ENCODE results near the gene ICE2. TPM values are rescaled to one million over a fixed set of nuclear protein-coding genes. Genes with fewer than 3 reads are reported as not detected.

Gene ICE2
- total RNA-seq, 1 experiment from 2014 or later, result 28.5 TPM

DNA sequence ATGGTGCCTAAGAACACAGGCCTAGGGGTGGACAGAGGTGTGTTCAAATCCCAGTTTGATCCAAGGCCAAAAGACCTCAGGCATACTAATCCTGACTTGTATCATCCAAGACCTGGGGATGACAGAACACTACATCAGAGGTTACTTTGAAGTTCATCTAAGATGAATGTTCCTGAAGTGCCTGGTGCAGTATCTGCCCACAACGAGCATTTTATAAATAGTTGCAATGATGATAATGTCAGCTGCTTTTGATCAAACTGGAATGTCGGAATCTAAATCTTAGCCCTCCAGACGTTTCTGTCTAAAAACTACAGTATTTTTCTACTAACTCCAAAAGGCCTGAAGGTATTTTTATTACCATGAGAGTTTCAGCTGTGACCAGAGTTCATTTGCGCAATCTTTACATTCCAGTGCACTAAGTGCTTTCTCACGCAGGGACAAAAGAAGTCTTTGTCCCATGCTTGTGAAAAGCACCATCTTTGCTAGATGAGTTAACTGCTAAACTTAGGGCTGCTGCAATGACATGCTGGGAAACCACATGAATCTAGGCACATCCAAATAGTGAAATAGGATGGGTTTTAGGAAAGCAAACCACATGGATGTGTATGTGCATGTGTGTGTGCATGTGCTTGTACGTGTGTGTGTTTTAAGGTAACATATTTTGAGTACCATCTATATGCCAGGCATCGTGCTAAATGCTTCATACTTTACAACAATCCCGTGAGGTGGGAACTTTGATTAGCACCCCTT is 99.2 kb downstream of the ICE2 start:
- H3K4me1 ChIP-seq (replicated peaks), result peaks cover 98% of the 10 kb centered on the region
- peak; percentile 79 to 95 for DNase-seq (ENCODE audit: low read depth in 1 of 2, low spot score in 2 of 2)
- no peaks in the 10 kb centered on the region for H3K9me3 ChIP-seq (replicated peaks)
- peak overlapping the region; percentile 95 for H3K27ac ChIP-seq
- H3K27me3 ChIP-seq (replicated peaks), result no peaks in the 10 kb centered on the region
- peaks cover 93% of the 10 kb centered on the region for H3K36me3 ChIP-seq
- H3K4me3 ChIP-seq, result no peak overlapping the region

DNA sequence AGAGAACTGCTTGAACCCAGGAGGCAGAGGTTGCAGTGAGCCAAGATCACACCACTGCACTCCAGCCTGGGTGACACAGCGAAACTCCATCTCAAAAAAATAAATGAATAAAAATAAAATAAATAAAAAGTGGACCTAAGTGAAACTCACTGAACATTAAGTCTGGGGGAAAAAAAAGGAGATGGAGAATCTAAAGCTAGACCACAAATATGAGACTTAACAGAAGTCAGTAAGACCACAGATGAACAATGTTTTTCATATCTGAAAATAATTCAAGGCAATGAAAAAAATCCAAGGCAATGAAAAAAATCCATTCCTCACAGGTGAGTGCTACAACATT is 99.8 kb downstream of the ICE2 start:
- H3K4me3 ChIP-seq, result no peak overlapping the region
- no peak for DNase-seq (ENCODE audit: low read depth in 1 of 2, low spot score in 2 of 2)
- no peaks in the 10 kb centered on the region for H3K9me3 ChIP-seq (replicated peaks)
- peaks cover 97% of the 10 kb centered on the region for H3K4me1 ChIP-seq (replicated peaks)
- peaks cover 91% of the 10 kb centered on the region for H3K36me3 ChIP-seq
- H3K27me3 ChIP-seq (replicated peaks), result no peaks in the 10 kb centered on the region
- H3K27ac ChIP-seq, result peak overlapping the region; percentile 95

DNA sequence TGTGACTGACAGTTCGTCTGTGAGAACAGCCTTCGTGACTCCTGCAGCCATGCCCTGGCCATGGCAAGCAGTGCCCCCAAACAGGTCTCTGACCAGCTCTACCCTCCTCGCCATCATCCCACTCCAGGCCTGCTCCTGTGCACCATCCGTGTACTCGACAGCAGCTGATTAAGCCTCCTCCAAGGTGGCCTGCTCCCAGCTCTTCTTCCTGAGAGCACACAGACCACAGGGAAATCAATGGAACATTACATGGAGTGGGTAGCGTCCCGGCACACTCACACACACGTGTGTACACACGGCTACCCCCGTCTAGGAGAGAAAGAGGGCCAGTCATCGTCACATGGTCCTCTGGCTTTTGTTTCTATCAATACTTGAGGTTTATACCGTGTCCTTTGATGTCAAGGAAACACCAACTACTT is 102.3 kb downstream of the ICE2 start:
- Histone ChIP-seq H3K36me3 (peaks cover 88% of the 10 kb centered on the region), H3K4me1 (replicated peaks) (peaks cover 97% of the 10 kb centered on the region), H3K4me3 (no peak overlapping the region), H3K27me3 (replicated peaks) (no peaks in the 10 kb centered on the region), H3K9me3 (replicated peaks) (no peaks in the 10 kb centered on the region), H3K27ac (peak overlapping the region; percentile 41)
- DNase-seq (ENCODE audit: low read depth in 1 of 2, low spot score in 2 of 2), result peak in 1 of 2 experiments; percentile 56

DNA sequence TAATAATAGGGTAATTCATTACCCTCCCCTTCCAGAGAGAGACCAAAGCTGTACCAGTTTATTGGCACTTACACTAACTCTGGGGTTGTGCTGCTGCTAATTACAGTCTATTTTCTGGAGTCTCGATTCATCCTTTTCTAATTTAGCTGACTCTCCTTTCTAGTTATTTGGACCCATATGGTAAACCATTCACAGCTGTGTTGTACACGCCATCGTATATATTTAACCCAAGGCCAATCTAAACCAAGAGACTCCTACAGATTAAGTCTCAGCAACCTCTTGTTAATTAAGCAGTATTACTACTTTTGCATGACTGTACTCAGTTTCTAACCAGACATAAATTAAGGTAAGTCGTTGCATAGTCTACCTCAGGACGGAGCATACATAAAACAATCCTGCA is 103.6 kb downstream of the ICE2 start:
- H3K36me3 ChIP-seq, result peaks cover 83% of the 10 kb centered on the region
- no peaks in the 10 kb centered on the region for H3K9me3 ChIP-seq (replicated peaks)
- H3K4me3 ChIP-seq, result no peak overlapping the region
- H3K27ac ChIP-seq, result peak overlapping the region; percentile 96
- H3K4me1 ChIP-seq (replicated peaks), result peaks cover 96% of the 10 kb centered on the region
- DNase-seq (ENCODE audit: low read depth in 1 of 2, low spot score in 2 of 2), result no peak
- no peaks in the 10 kb centered on the region for H3K27me3 ChIP-seq (replicated peaks)

DNA sequence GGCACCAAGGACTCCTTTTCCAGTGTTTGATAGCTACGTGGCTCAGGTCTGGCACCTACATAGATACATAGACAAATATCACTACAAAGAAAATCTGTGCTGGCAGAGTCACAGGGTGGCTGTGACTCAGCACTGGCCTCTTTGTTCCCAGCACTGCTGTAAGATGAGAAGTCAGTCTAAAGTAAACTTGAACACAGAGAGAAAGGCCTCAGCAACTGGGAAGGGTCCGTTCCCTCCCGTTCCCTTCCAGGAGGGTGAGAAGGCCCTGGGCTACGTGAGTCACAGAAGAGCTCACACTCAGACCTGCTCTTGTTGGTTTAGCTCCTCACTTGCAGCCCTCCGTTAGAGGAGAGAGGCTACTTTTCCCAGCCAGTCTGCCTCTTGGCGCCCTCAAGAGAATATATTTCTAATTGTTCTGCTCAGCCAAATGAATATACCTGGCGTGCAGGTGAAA is 104.3 kb downstream of the ICE2 start:
- H3K4me1 ChIP-seq (replicated peaks), result peaks cover 97% of the 10 kb centered on the region
- peaks cover 85% of the 10 kb centered on the region for H3K36me3 ChIP-seq
- peak; percentile 96 to 98 for DNase-seq (ENCODE audit: low read depth in 1 of 2, low spot score in 2 of 2)
- H3K9me3 ChIP-seq (replicated peaks), result no peaks in the 10 kb centered on the region
- H3K27ac ChIP-seq, result peak overlapping the region; percentile 96
- H3K4me3 ChIP-seq, result no peak overlapping the region
- H3K27me3 ChIP-seq (replicated peaks), result no peaks in the 10 kb centered on the region

DNA sequence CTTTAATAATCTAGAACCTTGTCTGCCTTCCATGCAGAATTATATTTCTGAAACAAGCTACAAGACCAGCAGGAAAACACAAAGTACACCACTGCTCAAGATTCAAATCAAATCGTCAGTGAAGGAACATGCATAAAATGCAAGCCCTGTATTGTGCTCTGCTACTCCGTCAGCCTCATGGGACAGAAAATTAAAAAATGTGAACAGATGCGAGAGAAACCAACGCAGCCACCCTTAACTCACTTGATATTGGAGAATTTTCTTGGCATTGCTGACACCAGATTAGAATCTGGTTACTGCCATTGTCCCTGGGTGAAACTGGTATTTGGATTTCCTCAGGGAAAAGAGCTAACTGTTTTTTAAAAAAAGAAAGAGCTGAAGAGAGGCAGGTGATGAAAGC is 104.7 kb downstream of the ICE2 start:
- peak overlapping the region; percentile 96 for H3K27ac ChIP-seq
- no peak for DNase-seq (ENCODE audit: low read depth in 1 of 2, low spot score in 2 of 2)
- H3K9me3 ChIP-seq (replicated peaks), result no peaks in the 10 kb centered on the region
- H3K36me3 ChIP-seq, result peaks cover 88% of the 10 kb centered on the region
- H3K4me1 ChIP-seq (replicated peaks), result peaks cover 97% of the 10 kb centered on the region
- H3K4me3 ChIP-seq, result no peak overlapping the region
- no peaks in the 10 kb centered on the region for H3K27me3 ChIP-seq (replicated peaks)

DNA sequence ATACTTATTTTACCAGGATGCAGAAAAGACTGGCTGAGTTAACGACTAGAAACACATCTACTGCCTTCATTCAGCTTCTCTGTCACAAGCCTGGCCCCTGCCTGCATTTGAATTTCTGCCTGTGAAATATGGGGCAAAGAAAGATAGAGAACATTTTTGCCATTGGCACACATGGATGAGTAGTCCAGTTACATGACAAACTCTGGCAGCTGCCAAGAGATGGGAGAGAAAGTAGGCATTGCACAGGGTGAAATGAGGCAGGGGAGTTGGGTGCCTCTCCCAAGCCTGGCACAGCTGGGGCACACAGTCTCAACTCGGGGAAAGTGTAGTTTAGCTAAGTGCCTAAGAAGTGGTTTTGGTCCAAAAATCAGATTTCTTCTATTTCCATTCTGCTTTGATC is 105.2 kb downstream of the ICE2 start:
- Histone ChIP-seq H3K36me3 (peaks cover 88% of the 10 kb centered on the region), H3K4me3 (no peak overlapping the region), H3K4me1 (replicated peaks) (peaks cover 97% of the 10 kb centered on the region), H3K27ac (peak overlapping the region; percentile 96), H3K9me3 (replicated peaks) (no peaks in the 10 kb centered on the region), H3K27me3 (replicated peaks) (no peaks in the 10 kb centered on the region)
- DNase-seq (ENCODE audit: low read depth in 1 of 2, low spot score in 2 of 2), result peak in 1 of 2 experiments; percentile 23

DNA sequence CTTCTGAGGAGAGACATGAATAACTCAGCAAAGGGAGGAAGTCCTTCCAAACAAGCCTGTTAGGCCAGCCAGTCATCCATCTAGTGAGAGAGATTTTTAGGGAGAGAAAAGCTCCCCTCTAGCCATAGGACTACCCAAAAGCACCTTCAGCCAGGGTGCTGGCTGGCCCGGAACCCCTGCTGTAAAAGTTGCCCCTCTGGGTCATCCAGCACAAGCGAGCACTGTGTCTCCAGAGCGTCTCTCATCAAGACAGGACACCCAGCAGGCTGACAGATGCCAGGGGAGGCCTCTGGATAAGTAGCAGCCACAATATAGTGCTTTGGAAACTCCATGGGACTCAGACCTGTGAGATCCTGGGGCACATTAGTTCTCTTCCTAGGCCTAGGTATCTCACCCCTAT is 105.6 kb downstream of the ICE2 start:
- Histone ChIP-seq H3K9me3 (replicated peaks) (no peaks in the 10 kb centered on the region), H3K27me3 (replicated peaks) (no peaks in the 10 kb centered on the region), H3K27ac (peak overlapping the region; percentile 96), H3K4me1 (replicated peaks) (peaks cover 97% of the 10 kb centered on the region), H3K36me3 (peaks cover 88% of the 10 kb centered on the region), H3K4me3 (no peak overlapping the region)
- peak in 1 of 2 experiments; percentile 37 for DNase-seq (ENCODE audit: low read depth in 1 of 2, low spot score in 2 of 2)

DNA sequence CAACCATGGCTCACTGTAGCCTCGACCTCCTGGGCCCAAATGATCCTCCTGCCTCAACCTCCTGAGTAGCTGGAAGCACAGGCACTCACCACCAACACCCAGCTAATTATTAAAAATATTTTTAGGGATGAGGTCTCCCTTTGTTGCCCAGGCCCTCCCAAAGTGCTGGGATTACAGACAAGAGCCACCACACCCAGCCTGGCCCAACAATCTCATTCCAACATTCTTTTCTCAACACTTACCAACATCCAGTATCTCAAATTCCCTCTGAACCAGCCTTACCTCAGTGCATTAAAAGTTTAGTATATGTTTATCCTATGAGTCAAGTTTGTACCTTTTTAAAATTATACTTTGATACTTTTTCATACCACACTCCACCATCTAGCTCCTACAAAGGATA is 106.2 kb downstream of the ICE2 start:
- Histone ChIP-seq H3K27me3 (replicated peaks) (no peaks in the 10 kb centered on the region), H3K4me3 (no peak overlapping the region), H3K4me1 (replicated peaks) (peaks cover 91% of the 10 kb centered on the region), H3K36me3 (peaks cover 84% of the 10 kb centered on the region), H3K9me3 (replicated peaks) (no peaks in the 10 kb centered on the region), H3K27ac (peak overlapping the region; percentile 96)
- peak; percentile 64 to 71 for DNase-seq (ENCODE audit: low read depth in 1 of 2, low spot score in 2 of 2)

DNA sequence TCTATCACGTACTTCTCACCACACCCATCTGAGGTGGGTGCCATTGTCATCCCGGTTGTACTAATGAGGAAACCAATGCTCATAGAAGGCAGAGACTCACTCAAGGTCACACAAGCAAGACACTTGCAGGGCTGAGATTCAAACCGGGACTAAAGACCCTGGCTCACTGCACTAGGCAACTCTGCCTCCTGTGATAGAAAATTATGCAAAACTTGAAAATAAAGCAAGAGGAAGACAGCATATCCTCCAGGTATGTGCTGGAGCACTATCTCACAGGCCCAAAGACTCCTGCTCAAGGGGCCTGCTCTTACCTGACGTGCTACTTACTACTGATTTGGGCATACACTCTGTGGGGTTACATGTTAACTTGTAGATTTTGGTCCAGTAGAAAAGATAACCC is 106.7 kb downstream of the ICE2 start:
- Histone ChIP-seq H3K36me3 (peaks cover 78% of the 10 kb centered on the region), H3K4me1 (replicated peaks) (peaks cover 86% of the 10 kb centered on the region), H3K4me3 (no peak overlapping the region)

DNA sequence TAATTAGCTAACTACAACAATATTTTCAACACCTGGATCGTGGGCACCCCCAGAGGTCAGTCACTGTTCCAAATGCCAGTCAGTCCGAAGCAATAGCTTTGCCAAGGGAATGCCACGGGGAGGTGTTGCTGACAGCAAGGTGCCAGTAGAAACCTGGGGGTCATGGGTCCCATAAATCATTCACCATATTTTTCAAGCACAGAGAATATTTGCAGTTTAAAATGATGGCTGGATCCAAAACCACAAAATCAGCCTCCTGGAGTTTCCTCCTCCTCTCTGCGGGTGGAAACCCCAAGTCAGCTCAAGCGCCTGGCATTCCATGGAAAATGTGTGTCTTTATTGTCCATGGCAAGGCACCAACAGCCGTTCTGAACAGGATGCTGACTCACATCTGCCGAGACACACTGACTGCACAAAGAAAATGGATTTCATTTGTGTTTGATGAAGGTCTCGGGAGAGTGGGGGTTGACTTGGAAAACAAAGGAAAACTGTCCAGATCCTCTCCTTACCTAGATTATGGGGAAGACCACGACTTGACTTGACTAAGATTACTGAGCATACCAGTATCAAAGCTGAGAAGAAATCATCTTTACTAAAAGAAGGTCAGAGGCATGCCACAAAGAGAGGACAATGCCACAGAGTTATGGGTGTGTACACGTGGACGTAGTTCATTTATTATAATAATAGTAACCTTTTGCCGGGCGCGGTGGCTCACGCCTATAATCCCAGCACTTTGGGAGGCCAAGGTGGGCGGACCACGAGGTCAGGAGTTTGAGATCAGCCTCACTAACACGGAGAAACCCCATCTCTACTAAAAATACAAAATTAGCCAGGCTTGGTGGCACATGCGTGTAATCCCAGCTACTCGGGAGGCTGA is 107.5 kb downstream of the ICE2 start:
- peak; percentile 97 for DNase-seq (ENCODE audit: low read depth in 1 of 2, low spot score in 2 of 2)
- Histone ChIP-seq H3K9me3 (replicated peaks) (no peaks in the 10 kb centered on the region), H3K4me1 (replicated peaks) (peaks cover 78% of the 10 kb centered on the region), H3K36me3 (peaks cover 70% of the 10 kb centered on the region), H3K4me3 (no peak overlapping the region), H3K27me3 (replicated peaks) (no peaks in the 10 kb centered on the region), H3K27ac (peak overlapping the region; percentile 96)

More for the DNA sequence above, 106.7 kb downstream of the ICE2 start:
- no peaks in the 10 kb centered on the region for H3K9me3 ChIP-seq (replicated peaks)
- no peak for DNase-seq (ENCODE audit: low read depth in 1 of 2, low spot score in 2 of 2)
- H3K27me3 ChIP-seq (replicated peaks), result no peaks in the 10 kb centered on the region
- H3K27ac ChIP-seq, result peak overlapping the region; percentile 96

DNA sequence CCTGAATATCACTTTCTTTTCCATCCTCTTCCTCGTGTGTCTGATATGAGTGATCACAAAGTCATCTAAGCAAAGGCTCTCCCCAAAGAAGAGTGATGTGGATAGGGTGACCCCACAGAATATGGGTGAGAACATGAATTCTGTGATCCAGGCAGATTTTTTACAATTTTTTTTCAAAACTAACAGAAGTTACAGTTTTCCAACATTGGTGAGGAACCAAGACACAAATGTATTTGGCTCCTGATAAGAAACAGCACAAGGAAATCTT is 108.1 kb downstream of the ICE2 start:
- H3K36me3 ChIP-seq, result peaks cover 64% of the 10 kb centered on the region
- H3K27ac ChIP-seq, result peak overlapping the region; percentile 96
- H3K4me3 ChIP-seq, result no peak overlapping the region

DNA sequence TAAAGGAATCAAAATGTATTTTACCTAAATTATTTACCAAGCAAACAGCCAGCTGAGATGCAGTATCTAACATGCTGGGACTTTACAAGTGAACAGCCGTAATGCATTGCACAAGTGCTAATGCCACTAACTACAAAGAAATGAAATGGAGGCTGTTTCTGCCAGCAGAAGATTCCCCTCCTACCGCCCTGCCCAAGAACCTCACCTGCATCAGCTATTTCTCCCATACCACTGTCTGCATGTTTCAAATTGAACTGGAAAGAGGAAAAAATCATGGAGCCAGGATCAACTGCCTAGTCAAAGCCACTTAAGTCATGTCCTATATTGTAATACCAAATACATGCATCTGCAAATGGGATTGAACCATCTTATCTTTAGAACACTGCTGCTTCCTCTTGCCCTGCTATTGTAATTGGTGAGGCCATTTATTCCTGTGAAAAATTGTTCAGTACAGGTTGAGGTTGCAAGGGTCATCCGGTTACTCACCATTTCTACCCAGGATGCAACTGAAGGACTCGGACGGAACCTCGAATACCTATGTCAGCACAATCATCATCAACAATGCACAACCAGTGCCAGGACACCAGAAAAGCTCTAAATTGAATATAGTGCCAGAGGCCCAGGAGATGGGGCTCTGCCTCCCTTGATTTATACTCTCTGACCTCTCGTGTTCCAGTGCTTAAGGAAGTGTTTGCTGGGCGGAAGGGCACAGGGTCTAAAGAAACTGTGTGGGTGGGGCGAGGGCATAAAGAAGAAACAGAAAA is 108.7 kb downstream of the ICE2 start:
- H3K27me3 ChIP-seq (replicated peaks), result no peaks in the 10 kb centered on the region
- peaks cover 62% of the 10 kb centered on the region for H3K36me3 ChIP-seq
- DNase-seq (ENCODE audit: low read depth in 1 of 2, low spot score in 2 of 2), result no peak
- H3K4me1 ChIP-seq (replicated peaks), result peaks cover 68% of the 10 kb centered on the region
- no peaks in the 10 kb centered on the region for H3K9me3 ChIP-seq (replicated peaks)
- peak overlapping the region; percentile 96 for H3K27ac ChIP-seq
- no peak overlapping the region for H3K4me3 ChIP-seq

More for the DNA sequence above, 108.1 kb downstream of the ICE2 start:
- DNase-seq (ENCODE audit: low read depth in 1 of 2, low spot score in 2 of 2), result no peak
- peaks cover 71% of the 10 kb centered on the region for H3K4me1 ChIP-seq (replicated peaks)
- H3K27me3 ChIP-seq (replicated peaks), result no peaks in the 10 kb centered on the region
- H3K9me3 ChIP-seq (replicated peaks), result no peaks in the 10 kb centered on the region
